Endothelial cell of umbilical vein (primary cell): Measurements from ENCODE around the gene VRTN. TPM values are rescaled to one million over a fixed set of nuclear protein-coding genes. Genes with fewer than 3 reads are reported as not detected.

Source experiments
- BruUV-seq: library from RNA; stranded (reverse); fragments of 400-500 nt; replicated peaks from 2 replicates; lab custom pipeline; 2021; lab: Mats Ljungman, UMichigan
- CTCF ChIA-PET: fragments of 300-600, 350-600 bp; sonication (Branson Sonifier 250); formaldehyde crosslinking; loops from one replicate; lab custom pipeline; 2021; ENCODE audit warnings: antibody characterized with exemption, inconsistent platforms; lab: Charles Lee
- POLR2A ChIA-PET: fragments of 300-600, 350-600 bp; sonication (Branson Sonifier 250); formaldehyde crosslinking; loops from one replicate; lab custom pipeline; 2021; ENCODE audit warnings: antibody characterized with exemption, inconsistent platforms; lab: Charles Lee
- DNase-seq: peaks from one replicate; pipeline ENCODE4 v3.0.0-alpha.2; 2011; ENCODE audit warnings: low read depth, low spot score
- FAIRE-seq: peaks from 2 replicates; lab custom pipeline; 2011; peaks lifted over from hg19 to GRCh38; lab: Jason Lieb, UNC
- H2AFZ ChIP-seq: 2 replicates; pipeline ENCODE4 v1.6.0; 2012; ENCODE audit warnings: low read depth, low read length, control low read depth, inconsistent platforms
- H3K27ac ChIP-seq: 2 replicates; pipeline ENCODE4 v1.5.1; 2011; ENCODE audit warnings: low read depth, mild to moderate bottlenecking, control low read depth, low read length, moderate library complexity; ENCODE audit not compliant: insufficient read depth
- H3K27me3 ChIP-seq, 2 experiments: 2 replicates each; pipeline versions ENCODE4 v1.6.0 to v1.6.1; 2011; ENCODE audit warnings: low read length in 2 of 2, mixed read lengths in 1 of 2; ENCODE audit not compliant: control insufficient read depth in 2 of 2, insufficient read depth in 2 of 2
- H3K36me3 ChIP-seq, 2 experiments: 2 replicates in 1 of 2; 3 replicates in 1 of 2; pipeline ENCODE4 v1.5.1; 2011; ENCODE audit warnings: low read length in 2 of 2, mild to moderate bottlenecking in 1 of 2, moderate library complexity in 1 of 2; ENCODE audit not compliant: control insufficient read depth in 2 of 2, insufficient read depth in 2 of 2; ENCODE audit errors: extremely low read depth in 1 of 2
- H3K4me1 ChIP-seq: 3 replicates; pipeline ENCODE4 v1.5.1; 2011; ENCODE audit warnings: mild to moderate bottlenecking, low read length; ENCODE audit not compliant: control insufficient read depth, insufficient read depth; ENCODE audit errors: extremely low read depth
- H3K4me2 ChIP-seq: 2 replicates; pipeline ENCODE4 v1.6.1; 2011; ENCODE audit warnings: low read length, control low read depth, mixed read lengths; ENCODE audit not compliant: insufficient read depth
- H3K4me3 ChIP-seq, 3 experiments: fragments of 200-600 bp in 1 of 3; sonication (generic), shearing (Covaris generic) in 1 of 3; replicated peaks in 1 of 3; 2 replicates each; pipeline ENCODE4 v1.5.1; 2011 to 2016; ENCODE audit warnings: control low read depth in 3 of 3, low read length in 3 of 3, mild to moderate bottlenecking in 2 of 3, inconsistent platforms in 1 of 3, low read depth in 1 of 3, moderate library complexity in 1 of 3; ENCODE audit not compliant: insufficient read depth in 1 of 3
- H3K79me2 ChIP-seq: 2 replicates; pipeline ENCODE4 v1.6.0; 2012; ENCODE audit warnings: low read length, inconsistent platforms; ENCODE audit not compliant: control insufficient read depth, insufficient read depth
- H3K9ac ChIP-seq: replicated peaks from 2 replicates; pipeline ENCODE3; 2011; ENCODE audit warnings: low read length, control low read depth; ENCODE audit not compliant: insufficient read depth; ENCODE audit errors: extremely low read depth
- H3K9me1 ChIP-seq: replicated peaks from 3 replicates; pipeline ENCODE4 v1.6.0; 2011; ENCODE audit warnings: mild to moderate bottlenecking, low read length; ENCODE audit not compliant: control insufficient read depth, insufficient read depth; ENCODE audit errors: extremely low read depth
- H3K9me3 ChIP-seq: replicated peaks from 2 replicates; pipeline ENCODE4 v1.5.1; 2012; ENCODE audit warnings: low read length, inconsistent platforms; ENCODE audit not compliant: control insufficient read depth, insufficient read depth
- H4K20me1 ChIP-seq: replicated peaks from 2 replicates; pipeline ENCODE3; 2011; ENCODE audit warnings: mild to moderate bottlenecking, low read length; ENCODE audit not compliant: control insufficient read depth, insufficient read depth; ENCODE audit errors: extremely low read depth
- EZH2 ChIP-seq: IDR thresholded peaks from 2 replicates; pipeline ENCODE4 v1.6.1; 2012; ENCODE audit warnings: borderline replicate concordance, low read depth, mild to moderate bottlenecking, moderate library complexity, low read length, inconsistent platforms; ENCODE audit not compliant: severe bottlenecking
- FOS ChIP-seq: IDR thresholded peaks from 2 replicates; pipeline ENCODE4 v1.6.1; 2011; ENCODE audit warnings: mild to moderate bottlenecking, low read length, moderate library complexity, borderline replicate concordance; ENCODE audit not compliant: insufficient read depth
- GATA2 ChIP-seq: IDR thresholded peaks from 2 replicates; pipeline ENCODE4 v1.7.0; 2011; ENCODE audit warnings: low read depth, mild to moderate bottlenecking, moderate library complexity, mixed read lengths, low read length; ENCODE audit not compliant: insufficient read length, insufficient read depth
- JUN ChIP-seq: IDR thresholded peaks from 2 replicates; pipeline ENCODE4 v1.6.1; 2011; ENCODE audit warnings: borderline replicate concordance, low read depth; ENCODE audit not compliant: insufficient read length, insufficient read depth
- MYC ChIP-seq: IDR thresholded peaks from one replicate; pipeline ENCODE4 v1.6.1; 2011; ENCODE audit warnings: mild to moderate bottlenecking, low read depth, low read length
- POLR2A ChIP-seq: IDR thresholded peaks from 2 replicates; pipeline ENCODE4 v1.6.1; 2012; ENCODE audit warnings: low read depth, mild to moderate bottlenecking, control low read depth, low read length
- dilution Hi-C: fragments of 300-500 bp; cut with MboI; formaldehyde crosslinking; loops from one replicate; pipeline ENCODE4 v1.15.0; 2019; ENCODE audit warnings: low sequenced_read_pairs; ENCODE audit not compliant: extremely low pct_ligation_motif_present
- intact Hi-C: fragments of 100-400 bp; cut with micrococcal nuclease; formaldehyde crosslinking; loops from one replicate; pipeline ENCODE4 v1.10.0; 2022
- polyA plus RNA-seq, 4 experiments: library from polyadenylated mRNA; depleted of rRNA in 3 of 4; stranded (reverse) in 3 of 4; unstranded in 1 of 4; fragments of >200 nt; gene quantifications; 2 replicates each; pipeline versions ENCODE4 v1.2.1 to v1.2.3, GENCODE V29; 2011 to 2012; ENCODE audit warnings: missing spikeins in 1 of 4
- total RNA-seq: library from RNA; stranded (reverse); gene quantifications from 2 replicates; pipeline ENCODE4 v1.2.3, GENCODE V29; 2021
- TF ChIP-seq, protein P1 (sequence below), 2 donors: IDR thresholded peaks; 1 replicate in 1 of 2; 2 replicates in 1 of 2; pipeline ENCODE4 v1.5.1; 2011; ENCODE audit warnings: low read length in 2 of 2, mild to moderate bottlenecking in 2 of 2, moderate library complexity in 2 of 2, control low read depth in 1 of 2, inconsistent platforms in 1 of 2, low read depth in 1 of 2; ENCODE audit not compliant: insufficient read depth in 1 of 2; ENCODE audit errors: extremely low read depth in 1 of 2
- TF ChIP-seq, protein P2 (sequence below): IDR thresholded peaks from 2 replicates; pipeline ENCODE4 v1.6.1; 2011; ENCODE audit not compliant: insufficient read depth, insufficient read length

The VRTN gene
- total and polyA plus RNA-seq, 2 donors (not counting 3 experiments of a cell fraction or from before 2014, with no cell fraction given), result 0.03 TPM; not detected in 1

DNA sequence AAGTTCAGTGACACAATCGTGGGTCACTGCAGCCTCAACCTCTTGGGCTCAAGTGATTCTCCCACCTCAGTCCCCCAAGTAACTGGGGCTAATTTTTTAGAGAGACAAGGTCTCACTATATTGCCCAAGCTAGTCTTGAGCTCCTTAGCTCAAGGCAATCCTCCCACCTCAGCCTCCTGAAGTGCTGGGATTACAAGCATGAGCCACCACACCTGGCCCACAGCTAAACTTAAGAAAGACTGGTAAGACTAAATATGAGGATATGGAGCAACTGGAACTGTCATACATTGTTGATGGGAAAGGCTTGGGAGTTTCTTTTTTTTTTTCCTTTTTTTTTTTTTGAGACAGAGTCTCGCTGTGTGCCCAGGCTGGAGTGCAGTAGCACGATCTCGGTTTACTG lies 34.0 kb downstream of the VRTN start:
- no peak for DNase-seq
- Histone ChIP-seq H3K9ac (no peak overlapping the region), H3K79me2 (no peaks in the 10 kb centered on the region), H3K27me3 (peaks cover 5 to 10% of the 10 kb centered on the region in 2 experiments), H3K4me2 (no peak overlapping the region), H3K4me3 (no peak overlapping the region), H3K4me1 (no peaks in the 10 kb centered on the region), H4K20me1 (no peaks in the 10 kb centered on the region), H2AFZ (no peak overlapping the region), H3K36me3 (no peaks in the 10 kb centered on the region), H3K9me3 (no peaks in the 10 kb centered on the region), H3K9me1 (no peaks in the 10 kb centered on the region), H3K27ac (no peak overlapping the region)
- ChIA-PET CTCF (interaction anchor here (0.9 kb wide), 1 partner anchor 19 kb away, joined by 3 read pairs; no protein-coding TSS in a partner anchor), POLR2A (no interaction called here)
- intact Hi-C loops (no loop called here), dilution Hi-C loops (no loop called here)
- TF ChIP-seq FOS (no peak), GATA2 (no peak), MYC (no peak), POLR2A (no peak), JUN (no peak), EZH2 (no peak)
- TF ChIP-seq, protein P1, sequence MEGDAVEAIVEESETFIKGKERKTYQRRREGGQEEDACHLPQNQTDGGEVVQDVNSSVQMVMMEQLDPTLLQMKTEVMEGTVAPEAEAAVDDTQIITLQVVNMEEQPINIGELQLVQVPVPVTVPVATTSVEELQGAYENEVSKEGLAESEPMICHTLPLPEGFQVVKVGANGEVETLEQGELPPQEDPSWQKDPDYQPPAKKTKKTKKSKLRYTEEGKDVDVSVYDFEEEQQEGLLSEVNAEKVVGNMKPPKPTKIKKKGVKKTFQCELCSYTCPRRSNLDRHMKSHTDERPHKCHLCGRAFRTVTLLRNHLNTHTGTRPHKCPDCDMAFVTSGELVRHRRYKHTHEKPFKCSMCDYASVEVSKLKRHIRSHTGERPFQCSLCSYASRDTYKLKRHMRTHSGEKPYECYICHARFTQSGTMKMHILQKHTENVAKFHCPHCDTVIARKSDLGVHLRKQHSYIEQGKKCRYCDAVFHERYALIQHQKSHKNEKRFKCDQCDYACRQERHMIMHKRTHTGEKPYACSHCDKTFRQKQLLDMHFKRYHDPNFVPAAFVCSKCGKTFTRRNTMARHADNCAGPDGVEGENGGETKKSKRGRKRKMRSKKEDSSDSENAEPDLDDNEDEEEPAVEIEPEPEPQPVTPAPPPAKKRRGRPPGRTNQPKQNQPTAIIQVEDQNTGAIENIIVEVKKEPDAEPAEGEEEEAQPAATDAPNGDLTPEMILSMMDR (IDR thresholded peaks at IDR 0.05; ENCODE audit: extremely low read depth in 1 of 2, insufficient read depth in 1 of 2, low read depth in 1 of 2, low read length in 2 of 2), result no peak
- TF ChIP-seq, protein P2, sequence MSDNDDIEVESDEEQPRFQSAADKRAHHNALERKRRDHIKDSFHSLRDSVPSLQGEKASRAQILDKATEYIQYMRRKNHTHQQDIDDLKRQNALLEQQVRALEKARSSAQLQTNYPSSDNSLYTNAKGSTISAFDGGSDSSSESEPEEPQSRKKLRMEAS, result no peak
- no peak for FAIRE-seq
- BruUV-seq, result no TSS peak
